ENCODE results near the gene FIBIN.

The FIBIN gene

GRCh38 chr11:26993965-26994457, at the start of gene FIBIN:
Gene FIBIN (plus strand): TSS chr11:26994112. CDS start chr11:26994527, 415 bp downstream.
- peak within 1 kb of the TSS; percentile 33; the same call in 1 of the 2 replicates for H3K9ac ChIP-seq (ENCODE audit: low read depth, low read length)
- H3K27ac ChIP-seq (ENCODE audit: low read length): no peak within 1 kb of the TSS
- H3K9me3 ChIP-seq (ENCODE audit: insufficient read depth, low read depth, low read length): no peaks in the 10 kb centered on the region
- no peaks in the 10 kb centered on the region for H3K4me1 ChIP-seq (ENCODE audit: insufficient read depth, low read length)
- peaks cover 20% of the 10 kb centered on the region for H3K27me3 ChIP-seq (ENCODE audit: insufficient read depth, low read length)
- peak within 1 kb of the TSS; percentile 67 for H3K4me3 ChIP-seq (ENCODE audit: low read length)
- H3K36me3 ChIP-seq (ENCODE audit: insufficient read depth, low read depth, low read length): no peaks in the 10 kb centered on the region

DNA sequence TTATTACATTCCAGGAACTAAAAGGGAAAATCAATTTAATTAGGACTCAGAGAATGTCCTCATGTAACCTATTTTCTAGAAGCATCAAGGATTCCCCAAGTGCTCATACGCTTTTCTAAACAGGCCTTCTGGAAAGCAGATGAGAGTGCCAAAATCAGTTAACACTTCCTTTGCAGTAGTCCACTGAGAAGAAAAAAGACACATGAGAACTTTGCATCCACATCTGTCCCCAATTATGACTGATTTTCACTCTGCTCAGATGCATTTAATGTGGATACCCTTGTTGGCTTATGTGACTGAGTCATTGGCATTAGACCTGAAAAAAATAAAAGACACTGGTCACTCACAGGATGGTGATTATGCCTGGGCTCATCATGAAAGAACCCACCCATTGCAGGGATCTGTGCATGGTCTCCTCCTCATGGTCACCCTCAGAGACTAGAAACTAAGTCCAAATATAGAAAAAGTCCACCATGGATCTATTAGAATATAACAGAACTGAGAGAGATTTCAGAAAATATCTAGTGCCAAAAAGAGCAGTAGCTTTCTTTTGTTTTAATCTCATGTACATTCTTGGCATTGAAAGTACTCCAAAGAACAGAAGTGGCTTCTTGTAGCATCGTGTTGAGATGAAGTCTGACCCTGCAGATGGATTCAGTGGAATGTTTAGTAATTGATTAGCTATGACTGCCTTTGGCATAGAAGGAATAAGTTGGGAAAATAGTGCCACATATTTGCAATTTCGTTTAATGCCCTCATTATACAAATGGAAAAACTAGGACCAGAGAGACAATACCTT, 48.8 kb upstream of the FIBIN start:
- Histone ChIP-seq H3K36me3 (ENCODE audit: insufficient read depth, low read depth, low read length) (no peaks in the 10 kb centered on the region), H3K27ac (ENCODE audit: low read length) (no peak overlapping the region), H3K27me3 (ENCODE audit: insufficient read depth, low read length) (no peaks in the 10 kb centered on the region), H3K4me1 (ENCODE audit: insufficient read depth, low read length) (no peaks in the 10 kb centered on the region), H3K9me3 (ENCODE audit: insufficient read depth, low read depth, low read length) (no peaks in the 10 kb centered on the region), H3K9ac (ENCODE audit: low read depth, low read length) (no peak overlapping the region), H3K4me3 (ENCODE audit: low read length) (no peak overlapping the region)

DNA sequence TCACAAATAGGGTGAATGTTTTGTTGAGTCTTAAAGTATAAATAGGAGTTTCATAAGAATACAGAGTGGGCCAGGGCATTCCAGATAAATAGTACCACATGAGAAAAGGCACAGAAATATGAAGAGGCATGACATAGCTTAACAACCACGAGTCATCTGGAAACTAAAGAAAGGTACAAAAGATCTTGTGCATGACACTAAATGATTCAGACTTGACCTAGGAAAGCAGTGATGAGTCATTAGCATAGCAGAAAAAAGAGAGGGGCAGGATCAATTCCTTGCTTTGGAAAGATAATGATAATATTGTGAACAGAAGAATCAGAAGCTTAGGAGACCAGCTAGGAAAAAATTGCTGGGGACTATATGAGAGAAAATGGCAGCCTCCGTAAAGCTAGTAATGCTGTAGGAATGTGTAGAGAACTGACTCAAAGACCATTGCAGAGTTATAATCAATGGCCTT, 47.6 kb upstream of the FIBIN start:
- Histone ChIP-seq H3K9ac (ENCODE audit: low read depth, low read length) (no peak overlapping the region), H3K36me3 (ENCODE audit: insufficient read depth, low read depth, low read length) (no peaks in the 10 kb centered on the region), H3K27me3 (ENCODE audit: insufficient read depth, low read length) (no peaks in the 10 kb centered on the region), H3K27ac (ENCODE audit: low read length) (no peak overlapping the region), H3K9me3 (ENCODE audit: insufficient read depth, low read depth, low read length) (no peaks in the 10 kb centered on the region), H3K4me3 (ENCODE audit: low read length) (no peak overlapping the region), H3K4me1 (ENCODE audit: insufficient read depth, low read length) (peaks cover under 1% of the 10 kb centered on the region; the same call in 1 of the 2 replicates)

GRCh38 chr11:26947379-26947844, 46.5 kb upstream of the FIBIN start:
- H3K27ac ChIP-seq (ENCODE audit: low read length): no peak overlapping the region
- no peaks in the 10 kb centered on the region for H3K9me3 ChIP-seq (ENCODE audit: insufficient read depth, low read depth, low read length)
- H3K36me3 ChIP-seq (ENCODE audit: insufficient read depth, low read depth, low read length): no peaks in the 10 kb centered on the region
- H3K27me3 ChIP-seq (ENCODE audit: insufficient read depth, low read length): no peaks in the 10 kb centered on the region
- H3K9ac ChIP-seq (ENCODE audit: low read depth, low read length): no peak overlapping the region
- no peak overlapping the region for H3K4me3 ChIP-seq (ENCODE audit: low read length)
- H3K4me1 ChIP-seq (ENCODE audit: insufficient read depth, low read length): peaks cover 12% of the 10 kb centered on the region; the same call in 1 of the 2 replicates

GRCh38 chr11:26947904-26948639, 45.8 kb upstream of the FIBIN start:
- Histone ChIP-seq H3K9me3 (ENCODE audit: insufficient read depth, low read depth, low read length) (no peaks in the 10 kb centered on the region), H3K4me3 (ENCODE audit: low read length) (no peak overlapping the region), H3K9ac (ENCODE audit: low read depth, low read length) (no peak overlapping the region), H3K4me1 (ENCODE audit: insufficient read depth, low read length) (peaks cover 15% of the 10 kb centered on the region; the same call in 1 of the 2 replicates), H3K27ac (ENCODE audit: low read length) (no peak overlapping the region), H3K27me3 (ENCODE audit: insufficient read depth, low read length) (no peaks in the 10 kb centered on the region), H3K36me3 (ENCODE audit: insufficient read depth, low read depth, low read length) (no peaks in the 10 kb centered on the region)

- H3K36me3 ChIP-seq (ENCODE audit: insufficient read depth, low read depth, low read length): no peaks in the 10 kb centered on the region
- H3K9me3 ChIP-seq (ENCODE audit: insufficient read depth, low read depth, low read length): no peaks in the 10 kb centered on the region
- H3K4me3 ChIP-seq (ENCODE audit: low read length): no peak overlapping the region
- H3K27ac ChIP-seq (ENCODE audit: low read length): no peak overlapping the region
- H3K27me3 ChIP-seq (ENCODE audit: insufficient read depth, low read length): no peaks in the 10 kb centered on the region
- H3K4me1 ChIP-seq (ENCODE audit: insufficient read depth, low read length): peaks cover 15% of the 10 kb centered on the region; the same call in 1 of the 2 replicates
- H3K9ac ChIP-seq (ENCODE audit: low read depth, low read length): no peak overlapping the region
Measured at GRCh38 chr11:26948881-26949280, 45.0 kb upstream of the FIBIN start.

- H3K27ac ChIP-seq (ENCODE audit: low read length): no peak overlapping the region
- no peaks in the 10 kb centered on the region for H3K36me3 ChIP-seq (ENCODE audit: insufficient read depth, low read depth, low read length)
- H3K9me3 ChIP-seq (ENCODE audit: insufficient read depth, low read depth, low read length): no peaks in the 10 kb centered on the region
- H3K4me1 ChIP-seq (ENCODE audit: insufficient read depth, low read length): peaks cover 15% of the 10 kb centered on the region; the same call in 1 of the 2 replicates
- no peaks in the 10 kb centered on the region for H3K27me3 ChIP-seq (ENCODE audit: insufficient read depth, low read length)
- H3K9ac ChIP-seq (ENCODE audit: low read depth, low read length): no peak overlapping the region
- H3K4me3 ChIP-seq (ENCODE audit: low read length): no peak overlapping the region
Measured at GRCh38 chr11:26949846-26950245, 44.1 kb upstream of the FIBIN start.

GRCh38 chr11:26950260-26950719, 43.6 kb upstream of the FIBIN start:
- Histone ChIP-seq H3K9ac (ENCODE audit: low read depth, low read length) (no peak overlapping the region), H3K4me1 (ENCODE audit: insufficient read depth, low read length) (peaks cover 15% of the 10 kb centered on the region; the same call in 1 of the 2 replicates), H3K36me3 (ENCODE audit: insufficient read depth, low read depth, low read length) (no peaks in the 10 kb centered on the region), H3K27me3 (ENCODE audit: insufficient read depth, low read length) (no peaks in the 10 kb centered on the region), H3K27ac (ENCODE audit: low read length) (no peak overlapping the region), H3K9me3 (ENCODE audit: insufficient read depth, low read depth, low read length) (no peaks in the 10 kb centered on the region), H3K4me3 (ENCODE audit: low read length) (no peak overlapping the region)

DNA sequence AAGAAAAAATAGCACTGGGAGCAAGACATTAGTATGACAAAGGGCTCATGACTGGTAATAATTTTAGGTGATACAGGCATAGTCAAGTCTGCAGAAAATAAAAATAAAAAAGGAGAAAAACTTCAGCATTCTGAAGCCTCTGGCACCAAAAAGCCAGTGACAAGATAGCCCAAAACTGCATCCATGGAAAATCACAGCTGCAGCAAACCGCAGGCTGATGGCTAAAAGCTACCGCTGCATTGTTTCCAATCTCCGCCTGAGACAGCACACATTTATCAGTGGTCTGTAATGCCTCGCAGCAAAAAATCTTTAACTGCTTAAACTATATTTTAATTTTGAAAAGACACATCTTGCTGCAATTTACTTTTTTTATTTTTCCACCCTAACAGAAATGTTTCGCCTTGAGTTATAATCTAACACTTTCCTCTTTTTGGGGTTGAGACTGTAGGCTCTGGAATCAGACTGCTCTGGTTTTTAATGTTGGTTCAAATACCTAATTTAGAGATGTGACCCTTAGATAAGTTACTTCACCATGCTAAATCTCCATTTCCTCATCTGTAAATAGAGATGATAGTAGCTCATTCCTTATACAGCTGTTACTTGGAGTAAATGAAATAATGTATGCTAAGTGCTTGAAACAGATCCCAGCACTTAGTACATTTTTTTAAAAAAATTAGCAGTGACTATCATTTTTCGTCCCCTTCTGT, 42.0 kb upstream of the FIBIN start:
- no peaks in the 10 kb centered on the region for H3K9me3 ChIP-seq (ENCODE audit: insufficient read depth, low read depth, low read length)
- H3K4me1 ChIP-seq (ENCODE audit: insufficient read depth, low read length): peaks cover 15% of the 10 kb centered on the region; the same call in 1 of the 2 replicates
- H3K27ac ChIP-seq (ENCODE audit: low read length): peak overlapping the region; percentile 31
- H3K4me3 ChIP-seq (ENCODE audit: low read length): no peak overlapping the region
- H3K9ac ChIP-seq (ENCODE audit: low read depth, low read length): peak overlapping the region; percentile 4; the same call in 1 of the 2 replicates
- H3K27me3 ChIP-seq (ENCODE audit: insufficient read depth, low read length): no peaks in the 10 kb centered on the region
- H3K36me3 ChIP-seq (ENCODE audit: insufficient read depth, low read depth, low read length): no peaks in the 10 kb centered on the region

- Histone ChIP-seq H3K4me1 (ENCODE audit: insufficient read depth, low read length) (peaks cover 15% of the 10 kb centered on the region; the same call in 1 of the 2 replicates), H3K27me3 (ENCODE audit: insufficient read depth, low read length) (no peaks in the 10 kb centered on the region), H3K9me3 (ENCODE audit: insufficient read depth, low read depth, low read length) (no peaks in the 10 kb centered on the region), H3K9ac (ENCODE audit: low read depth, low read length) (no peak overlapping the region), H3K36me3 (ENCODE audit: insufficient read depth, low read depth, low read length) (no peaks in the 10 kb centered on the region), H3K4me3 (ENCODE audit: low read length) (no peak overlapping the region), H3K27ac (ENCODE audit: low read length) (no peak overlapping the region)
Measured at GRCh38 chr11:26953770-26954392, 40.0 kb upstream of the FIBIN start.

All from iPS-20b (cell line).